ENCODE measurements around the gene USP43.

The USP43 gene

DNA sequence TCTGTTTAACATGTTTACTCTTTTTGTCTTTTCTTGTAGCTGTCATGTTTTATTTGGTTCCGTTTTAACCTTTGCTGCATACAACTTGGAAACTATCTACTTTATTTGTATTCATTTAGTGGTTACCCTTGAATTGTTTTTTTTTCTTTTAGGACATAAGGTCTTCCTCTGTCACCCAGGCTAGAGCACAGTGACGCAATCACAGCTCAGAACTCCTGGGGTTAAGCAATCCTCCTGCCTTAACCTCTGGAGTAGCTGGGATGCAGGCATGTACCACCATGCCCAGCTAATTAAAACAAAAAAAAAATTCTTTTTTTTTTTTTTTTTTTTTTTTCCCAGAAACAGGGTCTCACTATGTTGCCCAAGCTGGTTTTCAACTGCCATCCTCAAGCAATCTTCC lies 29.8 kb upstream of the USP43 start:
- H3K4me2 ChIP-seq (ENCODE audit: insufficient read depth, low read length) = no peak overlapping the region
- H3K27me3 ChIP-seq (ENCODE audit: insufficient read depth, low read length, poor library complexity) = no peaks in the 10 kb centered on the region
- H3K9me3 ChIP-seq (ENCODE audit: insufficient read depth, low read length, severe bottlenecking) = no peaks in the 10 kb centered on the region
- H3K4me1 ChIP-seq (ENCODE audit: insufficient read depth, low read length) = no peaks in the 10 kb centered on the region
- H3K9ac ChIP-seq (ENCODE audit: low read depth, low read length) = no peak overlapping the region
- H3K36me3 ChIP-seq (ENCODE audit: insufficient read depth, low read length) = no peaks in the 10 kb centered on the region
- no peak for ATAC-seq (ENCODE audit: insufficient read depth, low read depth)
- no peak for TF ChIP-seq EZH2 (IDR thresholded peaks at IDR 0.05; ENCODE audit: borderline replicate concordance, low read depth, low read length, severe bottlenecking)
- TF ChIP-seq, protein P1, sequence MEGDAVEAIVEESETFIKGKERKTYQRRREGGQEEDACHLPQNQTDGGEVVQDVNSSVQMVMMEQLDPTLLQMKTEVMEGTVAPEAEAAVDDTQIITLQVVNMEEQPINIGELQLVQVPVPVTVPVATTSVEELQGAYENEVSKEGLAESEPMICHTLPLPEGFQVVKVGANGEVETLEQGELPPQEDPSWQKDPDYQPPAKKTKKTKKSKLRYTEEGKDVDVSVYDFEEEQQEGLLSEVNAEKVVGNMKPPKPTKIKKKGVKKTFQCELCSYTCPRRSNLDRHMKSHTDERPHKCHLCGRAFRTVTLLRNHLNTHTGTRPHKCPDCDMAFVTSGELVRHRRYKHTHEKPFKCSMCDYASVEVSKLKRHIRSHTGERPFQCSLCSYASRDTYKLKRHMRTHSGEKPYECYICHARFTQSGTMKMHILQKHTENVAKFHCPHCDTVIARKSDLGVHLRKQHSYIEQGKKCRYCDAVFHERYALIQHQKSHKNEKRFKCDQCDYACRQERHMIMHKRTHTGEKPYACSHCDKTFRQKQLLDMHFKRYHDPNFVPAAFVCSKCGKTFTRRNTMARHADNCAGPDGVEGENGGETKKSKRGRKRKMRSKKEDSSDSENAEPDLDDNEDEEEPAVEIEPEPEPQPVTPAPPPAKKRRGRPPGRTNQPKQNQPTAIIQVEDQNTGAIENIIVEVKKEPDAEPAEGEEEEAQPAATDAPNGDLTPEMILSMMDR (IDR thresholded peaks at IDR 0.05; ENCODE audit: borderline replicate concordance, extremely low read depth, low read length, poor library complexity, severe bottlenecking) = no peak
- DNase-seq = no peak
- no peak overlapping the region for H3K4me3 ChIP-seq (ENCODE audit: low read depth in 1 of 2, low read length in 2 of 2)
- H3K27ac ChIP-seq (ENCODE audit: low read length) = no peak overlapping the region
- no peak overlapping the region for H2AFZ ChIP-seq (ENCODE audit: low read depth, low read length)
- no peaks in the 10 kb centered on the region for H3K79me2 ChIP-seq (ENCODE audit: insufficient read depth, low read length)
- no peaks in the 10 kb centered on the region for H4K20me1 ChIP-seq (ENCODE audit: insufficient read depth, low read length)

DNA sequence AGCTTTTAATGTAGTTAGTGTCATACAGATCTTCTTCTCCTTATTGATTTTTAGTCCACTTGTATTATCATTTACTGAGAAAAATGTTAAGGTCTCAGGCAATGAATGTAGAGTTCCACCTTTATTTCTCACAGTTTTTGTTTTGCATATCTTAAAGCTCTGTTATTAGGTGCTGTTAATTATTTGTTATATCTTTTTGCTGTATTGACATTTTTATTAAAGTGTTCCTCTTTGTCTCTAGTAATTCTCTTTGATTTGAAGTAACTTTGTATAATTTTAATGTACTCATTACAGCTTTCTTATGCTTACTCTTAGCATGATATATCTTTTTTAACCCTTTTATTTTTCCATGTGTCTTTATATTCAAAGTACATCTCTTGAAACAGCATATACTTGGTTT lies 22.4 kb upstream of the USP43 start:
- ATAC-seq (ENCODE audit: insufficient read depth, low read depth) (no peak), DNase-seq (no peak)
- Histone ChIP-seq H3K9ac (ENCODE audit: low read depth, low read length) (no peak overlapping the region), H3K4me1 (ENCODE audit: insufficient read depth, low read length) (no peaks in the 10 kb centered on the region), H4K20me1 (ENCODE audit: insufficient read depth, low read length) (no peaks in the 10 kb centered on the region), H3K27me3 (ENCODE audit: insufficient read depth, low read length, poor library complexity) (no peaks in the 10 kb centered on the region), H3K4me3 (ENCODE audit: low read depth in 1 of 2, low read length in 2 of 2) (no peak overlapping the region), H3K4me2 (ENCODE audit: insufficient read depth, low read length) (no peak overlapping the region), H3K27ac (ENCODE audit: low read length) (no peak overlapping the region), H3K36me3 (ENCODE audit: insufficient read depth, low read length) (no peaks in the 10 kb centered on the region), H3K79me2 (ENCODE audit: insufficient read depth, low read length) (no peaks in the 10 kb centered on the region), H3K9me3 (ENCODE audit: insufficient read depth, low read length, severe bottlenecking) (peaks cover 4% of the 10 kb centered on the region), H2AFZ (ENCODE audit: low read depth, low read length) (no peak overlapping the region)
- TF ChIP-seq EZH2 (IDR thresholded peaks at IDR 0.05; ENCODE audit: borderline replicate concordance, low read depth, low read length, severe bottlenecking) = no peak
- TF ChIP-seq, protein P1 (IDR thresholded peaks at IDR 0.05; ENCODE audit: borderline replicate concordance, extremely low read depth, low read length, poor library complexity, severe bottlenecking) = no peak

DNA sequence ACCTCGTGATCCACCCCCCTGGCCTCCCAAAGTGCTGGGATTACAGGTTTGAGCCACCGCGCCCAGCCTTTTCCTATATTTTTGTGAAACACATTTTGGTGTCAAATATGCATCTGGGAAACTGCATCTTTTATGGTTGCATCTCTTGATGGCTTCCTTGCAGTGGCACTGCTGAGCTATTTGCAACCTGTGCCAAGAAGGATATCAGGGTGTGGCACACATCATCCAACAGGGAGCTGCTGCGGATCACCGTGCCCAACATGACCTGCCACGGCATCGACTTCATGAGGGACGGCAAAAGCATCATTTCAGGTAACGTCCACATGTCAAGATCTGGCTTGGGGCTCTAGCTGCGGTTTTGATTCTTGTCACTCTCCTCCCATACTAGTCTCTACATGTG lies 16.8 kb upstream of the USP43 start:
- Histone ChIP-seq H3K36me3 (ENCODE audit: insufficient read depth, low read length) (no peaks in the 10 kb centered on the region), H3K27me3 (ENCODE audit: insufficient read depth, low read length, poor library complexity) (peaks cover 4% of the 10 kb centered on the region), H4K20me1 (ENCODE audit: insufficient read depth, low read length) (no peaks in the 10 kb centered on the region), H3K4me2 (ENCODE audit: insufficient read depth, low read length) (no peak overlapping the region), H3K79me2 (ENCODE audit: insufficient read depth, low read length) (no peaks in the 10 kb centered on the region), H3K27ac (ENCODE audit: low read length) (no peak overlapping the region), H2AFZ (ENCODE audit: low read depth, low read length) (no peak overlapping the region), H3K9me3 (ENCODE audit: insufficient read depth, low read length, severe bottlenecking) (peaks cover 2% of the 10 kb centered on the region), H3K4me3 (ENCODE audit: low read depth in 1 of 2, low read length in 2 of 2) (no peak overlapping the region), H3K4me1 (ENCODE audit: insufficient read depth, low read length) (no peaks in the 10 kb centered on the region), H3K9ac (ENCODE audit: low read depth, low read length) (no peak overlapping the region)
- DNase-seq (no peak), ATAC-seq (ENCODE audit: insufficient read depth, low read depth) (no peak)
- no peak for TF ChIP-seq EZH2 (IDR thresholded peaks at IDR 0.05; ENCODE audit: borderline replicate concordance, low read depth, low read length, severe bottlenecking)
- TF ChIP-seq, protein P1 (IDR thresholded peaks at IDR 0.05; ENCODE audit: borderline replicate concordance, extremely low read depth, low read length, poor library complexity, severe bottlenecking) = no peak

DNA sequence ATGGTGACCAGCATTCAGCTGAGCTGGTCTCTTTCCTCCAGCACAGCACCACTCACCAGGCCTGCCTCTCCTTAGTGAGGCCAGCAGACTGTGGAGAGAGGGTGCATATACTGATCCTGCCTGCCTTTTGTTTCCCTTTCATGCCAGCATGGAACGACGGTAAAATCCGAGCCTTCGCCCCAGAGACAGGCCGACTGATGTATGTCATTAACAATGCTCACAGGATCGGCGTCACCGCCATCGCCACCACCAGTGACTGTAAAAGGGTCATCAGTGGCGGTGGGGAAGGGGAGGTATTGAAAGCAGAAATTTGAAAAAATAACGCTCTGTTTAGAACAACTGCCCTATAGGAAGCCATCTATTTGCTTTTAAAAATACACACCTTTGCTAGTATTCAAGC lies 12.6 kb upstream of the USP43 start:
- no peak for ATAC-seq (ENCODE audit: insufficient read depth, low read depth)
- H3K27ac ChIP-seq (ENCODE audit: low read length) = no peak overlapping the region
- H3K36me3 ChIP-seq (ENCODE audit: insufficient read depth, low read length) = no peaks in the 10 kb centered on the region
- no peak for DNase-seq
- H3K79me2 ChIP-seq (ENCODE audit: insufficient read depth, low read length) = no peaks in the 10 kb centered on the region
- TF ChIP-seq EZH2 (IDR thresholded peaks at IDR 0.05; ENCODE audit: borderline replicate concordance, low read depth, low read length, severe bottlenecking) = no peak
- TF ChIP-seq, protein P1 (IDR thresholded peaks at IDR 0.05; ENCODE audit: borderline replicate concordance, extremely low read depth, low read length, poor library complexity, severe bottlenecking) = no peak
- no peak overlapping the region; the same call in 1 of the 2 replicates for H2AFZ ChIP-seq (ENCODE audit: low read depth, low read length)
- no peaks in the 10 kb centered on the region for H3K4me1 ChIP-seq (ENCODE audit: insufficient read depth, low read length)
- H3K9me3 ChIP-seq (ENCODE audit: insufficient read depth, low read length, severe bottlenecking) = no peaks in the 10 kb centered on the region
- H3K9ac ChIP-seq (ENCODE audit: low read depth, low read length) = no peak overlapping the region
- no peak overlapping the region for H3K4me2 ChIP-seq (ENCODE audit: insufficient read depth, low read length)
- H3K4me3 ChIP-seq (ENCODE audit: low read depth in 1 of 2, low read length in 2 of 2) = no peak overlapping the region
- H3K27me3 ChIP-seq (ENCODE audit: insufficient read depth, low read length, poor library complexity) = peaks cover 10% of the 10 kb centered on the region
- H4K20me1 ChIP-seq (ENCODE audit: insufficient read depth, low read length) = no peaks in the 10 kb centered on the region
